ENCODE measurements around the gene MTMR2. TPM values are rescaled to one million over a fixed set of nuclear protein-coding genes. Genes with fewer than 3 reads are reported as not detected.

MTMR2 gene
- polyA plus RNA-seq, 1 donor from 2014 or later, result 30.9 TPM

DNA sequence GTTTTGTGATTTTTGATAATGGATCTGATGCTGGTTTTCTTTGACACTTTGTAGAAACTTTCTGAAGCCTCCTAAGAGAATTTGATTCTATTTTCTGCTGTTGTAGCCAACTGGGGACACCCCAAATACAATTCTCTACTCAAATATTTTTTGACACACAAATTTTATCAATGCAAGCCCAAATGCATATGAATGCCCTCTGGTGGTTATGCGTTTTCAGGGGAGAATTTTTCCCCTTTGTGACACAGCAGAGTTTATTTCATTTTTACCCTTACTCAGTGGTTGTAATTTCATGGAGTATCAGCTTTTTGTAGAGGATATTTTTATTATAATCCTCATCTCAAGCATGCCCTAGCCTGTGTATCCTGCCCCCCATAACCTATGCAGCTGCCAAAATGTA, 44.7 kb upstream of the MTMR2 start:
- Histone ChIP-seq H4K20me1 (ENCODE audit: insufficient read depth) (no peaks in the 10 kb centered on the region), H3K9me2 (ENCODE audit: insufficient read depth, low read length) (no peaks in the 10 kb centered on the region), H3K79me2 (replicated peaks; ENCODE audit: insufficient read depth, low read length) (no peaks in the 10 kb centered on the region), H3K27ac (ENCODE audit: low read length) (no peak overlapping the region), H3K4me3 (ENCODE audit: low read length) (no peak overlapping the region), H3K4me2 (ENCODE audit: low read length) (no peak overlapping the region), H3F3A (ENCODE audit: insufficient read depth, low read length, poor library complexity, severe bottlenecking) (no peaks in the 10 kb centered on the region), H3K9ac (ENCODE audit: low read length) (no peak overlapping the region), H2AFZ (ENCODE audit: low read depth, low read length) (no peak overlapping the region), H3K9me3 (ENCODE audit: low read length) (no peaks in the 10 kb centered on the region), H3K36me3 (ENCODE audit: insufficient read depth, low read length) (no peaks in the 10 kb centered on the region), H3K27me3 (ENCODE audit: insufficient read depth, low read depth, low read length) (no peaks in the 10 kb centered on the region)
- TF ChIP-seq EZH2 (IDR thresholded peaks at IDR 0.05; ENCODE audit: borderline replicate concordance, insufficient read depth, low read length, poor library complexity, severe bottlenecking) (no peak), EP300 (conservative IDR thresholded peaks at IDR 0.05; ENCODE audit: poor library complexity, severe bottlenecking) (no peak), TAF1 (IDR thresholded peaks at IDR 0.05; ENCODE audit: low read depth) (no peak), POLR2AphosphoS5 (IDR thresholded peaks at IDR 0.05) (no peak), RAD21 (conservative IDR thresholded peaks at IDR 0.05) (no peak), SMC3 (conservative IDR thresholded peaks at IDR 0.05; ENCODE audit: poor library complexity) (no peak), REST (IDR thresholded peaks at IDR 0.05; ENCODE audit: borderline replicate concordance) (no peak)

DNA sequence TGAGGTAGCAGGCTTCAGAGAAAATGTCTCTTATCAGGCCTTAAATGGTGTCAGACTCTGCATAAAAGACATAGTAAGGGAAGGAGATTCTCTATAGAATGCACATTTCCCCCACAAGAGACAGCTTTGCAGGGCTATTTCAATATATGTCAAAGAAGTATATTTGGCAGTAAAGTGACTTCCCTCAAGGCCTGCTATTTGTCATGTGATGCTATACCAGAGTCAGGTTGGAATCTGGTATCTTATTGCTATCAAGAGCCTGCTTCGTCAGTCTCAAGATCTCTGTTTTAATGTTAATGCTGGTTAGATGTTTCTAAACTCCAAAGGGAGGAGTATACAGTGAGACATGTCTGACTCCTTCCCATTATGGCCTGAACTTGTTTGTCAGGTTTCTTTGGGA, 40.4 kb upstream of the MTMR2 start:
- H3K36me3 ChIP-seq (ENCODE audit: insufficient read depth, low read length), result no peaks in the 10 kb centered on the region
- no peak overlapping the region for H3K27ac ChIP-seq (ENCODE audit: low read length)
- no peaks in the 10 kb centered on the region for H3K79me2 ChIP-seq (replicated peaks; ENCODE audit: insufficient read depth, low read length)
- H3K9me3 ChIP-seq (ENCODE audit: low read length), result no peaks in the 10 kb centered on the region
- no peak overlapping the region for H3K4me2 ChIP-seq (ENCODE audit: low read length)
- H2AFZ ChIP-seq (ENCODE audit: low read depth, low read length), result no peak overlapping the region
- no peaks in the 10 kb centered on the region for H3K27me3 ChIP-seq (ENCODE audit: insufficient read depth, low read depth, low read length)
- H3F3A ChIP-seq (ENCODE audit: insufficient read depth, low read length, poor library complexity, severe bottlenecking), result no peaks in the 10 kb centered on the region
- no peak overlapping the region for H3K4me3 ChIP-seq (ENCODE audit: low read length)
- no peak for TF ChIP-seq SMC3 (conservative IDR thresholded peaks at IDR 0.05; ENCODE audit: poor library complexity)
- no peak for TF ChIP-seq MXI1 (conservative IDR thresholded peaks at IDR 0.05; ENCODE audit: poor library complexity, severe bottlenecking)
- no peak for TF ChIP-seq RAD21 (conservative IDR thresholded peaks at IDR 0.05)
- no peak for TF ChIP-seq EP300 (conservative IDR thresholded peaks at IDR 0.05; ENCODE audit: poor library complexity, severe bottlenecking)
- no peak for TF ChIP-seq CTCF (IDR thresholded peaks at IDR 0.05; ENCODE audit: poor library complexity, severe bottlenecking)
- no peak for TF ChIP-seq REST (IDR thresholded peaks at IDR 0.05; ENCODE audit: borderline replicate concordance)
- TF ChIP-seq TAF1 (IDR thresholded peaks at IDR 0.05; ENCODE audit: low read depth), result no peak
- no peak for TF ChIP-seq EZH2 (IDR thresholded peaks at IDR 0.05; ENCODE audit: borderline replicate concordance, insufficient read depth, low read length, poor library complexity, severe bottlenecking)
- no peak for TF ChIP-seq POLR2AphosphoS5 (IDR thresholded peaks at IDR 0.05)
- H3K9me2 ChIP-seq (ENCODE audit: insufficient read depth, low read length), result no peaks in the 10 kb centered on the region
- H4K20me1 ChIP-seq (ENCODE audit: insufficient read depth), result no peaks in the 10 kb centered on the region
- H3K9ac ChIP-seq (ENCODE audit: low read length), result no peak overlapping the region
